GM12891 (cell line): ENCODE measurements around the gene BBS1.

Experiments used
- PAX5 ChIP-seq: IDR thresholded peaks from 2 replicates; pipeline ENCODE4 v1.6.1; 2011; ENCODE audit warnings: low read length, moderate library complexity, mild to moderate bottlenecking; ENCODE audit not compliant: insufficient read depth, severe bottlenecking
- POLR2A ChIP-seq: IDR thresholded peaks from 2 replicates; pipeline ENCODE4 v1.6.1; 2011; ENCODE audit warnings: low read depth, low read length, control low read depth
- POLR2AphosphoS5 ChIP-seq: IDR thresholded peaks from 2 replicates; pipeline ENCODE4 v1.6.1; 2011; ENCODE audit warnings: low read depth, low read length, control low read depth
- TAF1 ChIP-seq: IDR thresholded peaks from 2 replicates; pipeline ENCODE4 v1.6.1; 2011; ENCODE audit warnings: low read depth, low read length, control low read depth

GRCh38 chr11:66545701-66546367 lies 35.4 kb downstream of the BBS1 start, which contains the start of gene ZDHHC24:
- no peak for TF ChIP-seq POLR2AphosphoS5
- no peak for TF ChIP-seq PAX5
- TF ChIP-seq POLR2A = peak; percentile 46; the same call in 1 of the 2 replicates
- TF ChIP-seq TAF1 = no peak
